IMR-90 (cell line): Measurements from ENCODE around the gene SPACA6.

ENCODE experiments used
- BHLHE40 ChIP-seq: fragments of 150-350 bp; IDR thresholded peaks from 2 replicates; pipeline ENCODE4 v1.6.1; 2016; ENCODE audit warnings: mild to moderate bottlenecking, low read depth, low read length
- CEBPB ChIP-seq: IDR thresholded peaks from 2 replicates; pipeline ENCODE4 v1.6.1; 2012; ENCODE audit warnings: low read depth, low read length, improper control_type of control experiment
- CHD1 ChIP-seq: IDR thresholded peaks from 2 replicates; pipeline ENCODE4 v1.6.1; 2012; ENCODE audit warnings: low read depth, low read length, improper control_type of control experiment
- FOS ChIP-seq: fragments of 150-350 bp; IDR thresholded peaks from 2 replicates; pipeline ENCODE4 v1.6.1; 2016; ENCODE audit warnings: low read depth, low read length
- MAFK ChIP-seq: IDR thresholded peaks from 2 replicates; pipeline ENCODE4 v1.6.1; 2012; ENCODE audit warnings: low read depth, low read length, improper control_type of control experiment
- MXI1 ChIP-seq: IDR thresholded peaks from 2 replicates; pipeline ENCODE4 v1.6.1; 2012; ENCODE audit warnings: low read depth, mild to moderate bottlenecking, low read length, moderate library complexity, borderline replicate concordance
- POLR2A ChIP-seq: IDR thresholded peaks from 2 replicates; pipeline ENCODE4 v1.6.1; 2012; ENCODE audit warnings: mild to moderate bottlenecking, low read depth, low read length
- RAD21 ChIP-seq: IDR thresholded peaks from 2 replicates; pipeline ENCODE4 v1.6.1; 2012; ENCODE audit warnings: low read length, improper control_type of control experiment
- RCOR1 ChIP-seq: IDR thresholded peaks from 2 replicates; pipeline ENCODE4 v1.6.1; 2012; ENCODE audit warnings: mild to moderate bottlenecking, low read length, improper control_type of control experiment; ENCODE audit not compliant: insufficient replicate concordance
- RFX5 ChIP-seq: IDR thresholded peaks from 2 replicates; pipeline ENCODE4 v1.8.0; 2012; ENCODE audit warnings: low read depth, mild to moderate bottlenecking, low read length, moderate library complexity
- SMC3 ChIP-seq: fragments of 150-350 bp; IDR thresholded peaks from 2 replicates; pipeline ENCODE4 v1.6.1; 2016; ENCODE audit warnings: low read depth, mild to moderate bottlenecking, antibody characterized with exemption, low read length, moderate library complexity
- USF2 ChIP-seq: fragments of 150-350 bp; IDR thresholded peaks from 2 replicates; pipeline ENCODE4 v1.6.1; 2017; ENCODE audit warnings: mild to moderate bottlenecking, antibody characterized with exemption, low read length, low read depth
- TF ChIP-seq, protein P1 (sequence below): conservative IDR thresholded peaks from 2 replicates; pipeline ENCODE4 v1.5.1; 2012; ENCODE audit warnings: mild to moderate bottlenecking, low read depth, low read length, improper control_type of control experiment

GRCh38 chr19:51695702-51696315, 2.7 kb downstream of the SPACA6 start:
- TF ChIP-seq USF2 (no peak), SMC3 (no peak), RAD21 (no peak), CEBPB (no peak), POLR2A (no peak), CHD1 (no peak), FOS (no peak), RFX5 (no peak), BHLHE40 (no peak), MXI1 (no peak), MAFK (no peak), RCOR1 (no peak)
- TF ChIP-seq, protein P1, sequence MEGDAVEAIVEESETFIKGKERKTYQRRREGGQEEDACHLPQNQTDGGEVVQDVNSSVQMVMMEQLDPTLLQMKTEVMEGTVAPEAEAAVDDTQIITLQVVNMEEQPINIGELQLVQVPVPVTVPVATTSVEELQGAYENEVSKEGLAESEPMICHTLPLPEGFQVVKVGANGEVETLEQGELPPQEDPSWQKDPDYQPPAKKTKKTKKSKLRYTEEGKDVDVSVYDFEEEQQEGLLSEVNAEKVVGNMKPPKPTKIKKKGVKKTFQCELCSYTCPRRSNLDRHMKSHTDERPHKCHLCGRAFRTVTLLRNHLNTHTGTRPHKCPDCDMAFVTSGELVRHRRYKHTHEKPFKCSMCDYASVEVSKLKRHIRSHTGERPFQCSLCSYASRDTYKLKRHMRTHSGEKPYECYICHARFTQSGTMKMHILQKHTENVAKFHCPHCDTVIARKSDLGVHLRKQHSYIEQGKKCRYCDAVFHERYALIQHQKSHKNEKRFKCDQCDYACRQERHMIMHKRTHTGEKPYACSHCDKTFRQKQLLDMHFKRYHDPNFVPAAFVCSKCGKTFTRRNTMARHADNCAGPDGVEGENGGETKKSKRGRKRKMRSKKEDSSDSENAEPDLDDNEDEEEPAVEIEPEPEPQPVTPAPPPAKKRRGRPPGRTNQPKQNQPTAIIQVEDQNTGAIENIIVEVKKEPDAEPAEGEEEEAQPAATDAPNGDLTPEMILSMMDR, result no peak
